Chondrocyte (in vitro differentiated cells): ENCODE measurements around the gene TMEM121B. TPM values are rescaled to one million over a fixed set of nuclear protein-coding genes. Genes with fewer than 3 reads are reported as not detected.

Experiments used
- DNase-seq: peaks from one replicate; pipeline ENCODE4 v3.0.0; 2021; ENCODE audit warnings: mixed read lengths, low spot score
- H3K27ac Mint-ChIP-seq: one replicate; pipeline ENCODE4 v1.8.0; 2021; ENCODE audit warnings: mild to moderate bottlenecking, moderate library complexity, mixed read lengths; ENCODE audit not compliant: unreplicated experiment
- H3K27me3 Mint-ChIP-seq: 2 replicates; pipeline ENCODE4 v1.8.0; 2021; ENCODE audit warnings: low read depth, mixed read lengths
- H3K36me3 Mint-ChIP-seq: 2 replicates; pipeline ENCODE4 v1.8.0; 2021; ENCODE audit warnings: low read depth, mixed read lengths
- H3K4me1 Mint-ChIP-seq: 2 replicates; pipeline ENCODE4 v1.8.0; 2021; ENCODE audit warnings: low read depth, mild to moderate bottlenecking, mixed read lengths
- H3K4me3 Mint-ChIP-seq: one replicate; pipeline ENCODE4 v1.8.0; 2021; ENCODE audit warnings: mild to moderate bottlenecking, moderate library complexity, mixed read lengths; ENCODE audit not compliant: unreplicated experiment
- H3K9me3 Mint-ChIP-seq: 2 replicates; pipeline ENCODE4 v1.8.0; 2021; ENCODE audit warnings: low read depth, mixed read lengths
- total RNA-seq: library from RNA; stranded (reverse); gene quantifications from 3 replicates; pipeline ENCODE4 v1.2.1, GENCODE V29; 2021
- TF ChIP-seq, protein P1 (sequence below): fragments of 200-600 bp; sonication (generic); IDR thresholded peaks from 2 replicates; pipeline ENCODE4 v1.5.0; 2021; ENCODE audit warnings: antibody characterized with exemption, mild to moderate bottlenecking, moderate library complexity

Gene TMEM121B
- total RNA-seq, 1 donor from 2014 or later, result 0.87 TPM

DNA sequence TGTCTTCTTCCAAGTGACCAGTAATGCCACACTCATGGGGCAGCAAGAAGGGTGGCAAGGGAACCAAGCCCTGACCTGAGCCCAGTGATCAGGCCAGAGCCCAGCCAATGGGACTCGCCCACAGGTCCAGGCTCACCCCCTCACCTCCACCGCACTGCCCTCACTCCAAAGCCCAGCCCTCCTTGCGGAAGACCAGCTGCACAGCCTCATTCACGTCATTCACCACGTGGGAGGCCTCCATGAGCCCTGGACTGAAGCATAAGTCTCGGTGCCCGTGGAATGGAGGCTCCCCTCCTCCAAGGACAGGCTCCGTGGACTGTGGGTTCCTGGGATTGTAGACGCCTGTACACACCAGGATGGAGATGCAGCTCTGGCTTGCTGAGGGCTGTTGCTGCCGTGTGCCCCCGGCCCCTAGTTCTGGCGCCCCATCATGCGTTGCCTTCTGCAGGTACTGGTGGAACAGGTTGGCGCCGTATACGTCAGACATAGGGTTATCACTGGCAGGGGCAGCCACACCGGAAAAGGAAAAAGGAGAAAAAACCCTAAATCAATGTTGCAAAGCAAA lies 16.8 kb upstream of the TMEM121B start:
- no peak overlapping the region for H3K27ac Mint-ChIP-seq
- no peaks in the 10 kb centered on the region for H3K9me3 Mint-ChIP-seq
- no peak overlapping the region for H3K4me3 Mint-ChIP-seq
- H3K36me3 Mint-ChIP-seq, result peaks cover 17% of the 10 kb centered on the region
- TF ChIP-seq, protein P1, sequence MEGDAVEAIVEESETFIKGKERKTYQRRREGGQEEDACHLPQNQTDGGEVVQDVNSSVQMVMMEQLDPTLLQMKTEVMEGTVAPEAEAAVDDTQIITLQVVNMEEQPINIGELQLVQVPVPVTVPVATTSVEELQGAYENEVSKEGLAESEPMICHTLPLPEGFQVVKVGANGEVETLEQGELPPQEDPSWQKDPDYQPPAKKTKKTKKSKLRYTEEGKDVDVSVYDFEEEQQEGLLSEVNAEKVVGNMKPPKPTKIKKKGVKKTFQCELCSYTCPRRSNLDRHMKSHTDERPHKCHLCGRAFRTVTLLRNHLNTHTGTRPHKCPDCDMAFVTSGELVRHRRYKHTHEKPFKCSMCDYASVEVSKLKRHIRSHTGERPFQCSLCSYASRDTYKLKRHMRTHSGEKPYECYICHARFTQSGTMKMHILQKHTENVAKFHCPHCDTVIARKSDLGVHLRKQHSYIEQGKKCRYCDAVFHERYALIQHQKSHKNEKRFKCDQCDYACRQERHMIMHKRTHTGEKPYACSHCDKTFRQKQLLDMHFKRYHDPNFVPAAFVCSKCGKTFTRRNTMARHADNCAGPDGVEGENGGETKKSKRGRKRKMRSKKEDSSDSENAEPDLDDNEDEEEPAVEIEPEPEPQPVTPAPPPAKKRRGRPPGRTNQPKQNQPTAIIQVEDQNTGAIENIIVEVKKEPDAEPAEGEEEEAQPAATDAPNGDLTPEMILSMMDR, result no peak
- no peaks in the 10 kb centered on the region for H3K4me1 Mint-ChIP-seq
- DNase-seq, result peak; percentile 42
- no peaks in the 10 kb centered on the region for H3K27me3 Mint-ChIP-seq

GRCh38 chr22:17137170-17137569 lies 16.0 kb upstream of the TMEM121B start:
- Mint-ChIP-seq H3K27ac (no peak overlapping the region), H3K4me3 (no peak overlapping the region), H3K4me1 (no peaks in the 10 kb centered on the region), H3K9me3 (no peaks in the 10 kb centered on the region), H3K27me3 (no peaks in the 10 kb centered on the region), H3K36me3 (peaks cover 14% of the 10 kb centered on the region)
- peak; percentile 63 for DNase-seq
- TF ChIP-seq, protein P1, result no peak

GRCh38 chr22:17135153-17135760 lies 14.1 kb upstream of the TMEM121B start:
- no peak overlapping the region for H3K4me3 Mint-ChIP-seq

GRCh38 chr22:17133137-17133536 lies 12.0 kb upstream of the TMEM121B start:
- TF ChIP-seq, protein P1, result no peak
- peak; percentile 41 for DNase-seq
- Mint-ChIP-seq H3K27ac (no peak overlapping the region), H3K36me3 (peaks cover 8% of the 10 kb centered on the region), H3K27me3 (no peaks in the 10 kb centered on the region), H3K9me3 (no peaks in the 10 kb centered on the region), H3K4me1 (no peaks in the 10 kb centered on the region), H3K4me3 (no peak overlapping the region)

More at GRCh38 chr22:17135153-17135760, 14.1 kb upstream of the TMEM121B start:
- H3K27ac Mint-ChIP-seq, result no peak overlapping the region
- H3K9me3 Mint-ChIP-seq, result no peaks in the 10 kb centered on the region
- peak; percentile 59 for DNase-seq
- peaks cover 10% of the 10 kb centered on the region for H3K36me3 Mint-ChIP-seq
- no peaks in the 10 kb centered on the region for H3K4me1 Mint-ChIP-seq
- TF ChIP-seq, protein P1, result no peak
- H3K27me3 Mint-ChIP-seq, result no peaks in the 10 kb centered on the region

- no peak overlapping the region for H3K27ac Mint-ChIP-seq
- TF ChIP-seq, protein P1, result no peak
- H3K27me3 Mint-ChIP-seq, result no peaks in the 10 kb centered on the region
- H3K4me1 Mint-ChIP-seq, result no peaks in the 10 kb centered on the region
- H3K9me3 Mint-ChIP-seq, result no peaks in the 10 kb centered on the region
- DNase-seq, result peak; percentile 11
- peaks cover 8% of the 10 kb centered on the region for H3K36me3 Mint-ChIP-seq
- H3K4me3 Mint-ChIP-seq, result no peak overlapping the region
These were observed 11.0 kb upstream of the TMEM121B start for GRCh38 chr22:17132112-17132511.
